Measurements from ENCODE around the gene ASB10. TPM values are rescaled to one million over a fixed set of nuclear protein-coding genes. Genes with fewer than 3 reads are reported as not detected.

ASB10 gene
- total and polyA plus RNA-seq, 2 of the 8 experiments (the other 6 are each of a cell fraction or from before 2014, with no cell fraction given): not detected

DNA sequence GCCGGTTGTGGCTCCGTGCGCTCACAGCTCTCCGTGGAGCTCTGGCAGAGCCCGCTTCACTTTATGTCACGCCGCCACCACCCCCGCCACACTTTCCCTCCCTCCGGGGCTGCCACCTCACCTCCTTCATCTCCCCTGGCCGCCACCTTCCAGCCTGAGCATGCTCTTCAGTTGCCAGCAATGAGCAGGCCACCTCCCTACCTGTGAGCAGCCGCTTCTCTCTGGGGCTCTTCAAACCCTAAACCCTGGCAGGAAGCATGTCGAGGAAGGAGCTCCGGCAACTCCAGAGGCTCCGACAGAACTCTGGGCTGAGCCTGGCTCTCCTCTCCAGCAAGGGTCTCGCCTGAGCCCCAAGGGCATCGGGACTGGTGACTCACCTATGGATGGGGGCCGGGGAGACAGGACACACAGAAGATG, 56.3 kb downstream of the ASB10 start (continued):
- TF ChIP-seq EP300 (IDR thresholded peaks at IDR 0.05; ENCODE audit: borderline replicate concordance in 1 of 2, low read depth in 2 of 2, low read length in 2 of 2): no peak
- TF ChIP-seq POU5F1 (IDR thresholded peaks at IDR 0.05; ENCODE audit: low read depth, low read length): no peak
